ENCODE measurements around the gene TPRN.

The TPRN gene

GRCh38 chr9:137235424-137236237, 35.1 kb upstream of the TPRN start:
- no peak for DNase-seq

GRCh38 chr9:137234758-137235423, 34.4 kb upstream of the TPRN start:
- no peak for DNase-seq

- no peak for DNase-seq
Observed at GRCh38 chr9:137234055-137234697, 33.6 kb upstream of the TPRN start.

GRCh38 chr9:137233143-137233980, 32.8 kb upstream of the TPRN start:
- no peak for DNase-seq

- no peak for DNase-seq
Observed at GRCh38 chr9:137232510-137232909, 32.0 kb upstream of the TPRN start.

- no peak for DNase-seq
Observed at GRCh38 chr9:137232101-137232500, 31.6 kb upstream of the TPRN start.

GRCh38 chr9:137231372-137232039, 31.0 kb upstream of the TPRN start:
- DNase-seq, result no peak

GRCh38 chr9:137230705-137231371, 30.3 kb upstream of the TPRN start, which contains the start of gene SLC34A3:
SLC34A3 (plus strand) TSS chr9:137230901; CDS start chr9:137231703, 802 bp downstream.
- DNase-seq, result no peak

GRCh38 chr9:137229903-137230704, 29.6 kb upstream of the TPRN start:
- no peak for DNase-seq

- DNase-seq, result no peak
Observed at GRCh38 chr9:137228968-137229896, 28.7 kb upstream of the TPRN start.

- no peak for DNase-seq
Observed at GRCh38 chr9:137228506-137228967, 28.0 kb upstream of the TPRN start.

GRCh38 chr9:137227853-137228505, 27.4 kb upstream of the TPRN start:
- DNase-seq, result no peak

- DNase-seq, result peak; percentile 64
Observed at GRCh38 chr9:137227054-137227852, 26.7 kb upstream of the TPRN start, which contains the start of gene RNF224. RNF224 (plus strand) TSS chr9:137227502; CDS start chr9:137228336, 834 bp downstream.

- no peak for DNase-seq
Observed at GRCh38 chr9:137226338-137227053, 26.0 kb upstream of the TPRN start.

- DNase-seq, result no peak
Observed at GRCh38 chr9:137225699-137226331, 25.3 kb upstream of the TPRN start.

GRCh38 chr9:137224830-137225694, 24.5 kb upstream of the TPRN start, which contains the start of gene CYSRT1:
CYSRT1 (plus strand) TSS chr9:137225174; CDS start chr9:137225622, 448 bp downstream.
- no peak for DNase-seq

Data from fibroblast of skin of right biceps (primary cell).